Measurements from ENCODE around the gene ACTN3. TPM values are rescaled to one million over a fixed set of nuclear protein-coding genes. Genes with fewer than 3 reads are reported as not detected.

The ACTN3 gene
- total RNA-seq, 3 donors from 2014 or later = under 0.01 to 0.16 TPM; not detected in 1

- H3K27me3 ChIP-seq = no peaks in the 10 kb centered on the region
- H3K4me1 ChIP-seq = peaks cover 0 to 4% of the 10 kb centered on the region in 2 donors
- intact Hi-C loops (cut with DNase I; ENCODE audit: low total_unique reads) = no loop called here
- no peak overlapping the region for H3K27ac ChIP-seq
- TF ChIP-seq CTCF (IDR thresholded peaks at IDR 0.05) (no peak), POLR2A (IDR thresholded peaks at IDR 0.05) (no peak), POLR2AphosphoS5 (IDR thresholded peaks at IDR 0.05) (no peak)
- no peaks in the 10 kb centered on the region for H3K9me3 ChIP-seq
- H3K36me3 ChIP-seq = no peaks in the 10 kb centered on the region
- no peak overlapping the region for H3K4me3 ChIP-seq
- DNase-seq (ENCODE audit: low spot score in 2 of 2) = no peak
These were observed 48.7 kb downstream of the ACTN3 start for GRCh38 chr11:66595245-66595904.

GRCh38 chr11:66598993-66599392 lies 52.3 kb downstream of the ACTN3 start:
- no peaks in the 10 kb centered on the region for H3K27me3 ChIP-seq
- no peak for TF ChIP-seq POLR2AphosphoS5 (IDR thresholded peaks at IDR 0.05)
- H3K4me1 ChIP-seq = no peaks in the 10 kb centered on the region
- no peak overlapping the region for H3K27ac ChIP-seq
- no peaks in the 10 kb centered on the region for H3K36me3 ChIP-seq
- no peak overlapping the region for H3K4me3 ChIP-seq
- no peak for DNase-seq (ENCODE audit: low spot score in 2 of 2)
- no peaks in the 10 kb centered on the region for H3K9me3 ChIP-seq
- intact Hi-C loops (cut with DNase I; ENCODE audit: low total_unique reads) = no loop called here

- intact Hi-C loops (cut with DNase I; ENCODE audit: low total_unique reads) = no loop called here
- Histone ChIP-seq H3K36me3 (no peaks in the 10 kb centered on the region), H3K9me3 (no peaks in the 10 kb centered on the region), H3K27me3 (no peaks in the 10 kb centered on the region), H3K4me3 (no peak overlapping the region), H3K27ac (peak overlapping the region in 1 of 2 donors; percentile 10), H3K4me1 (no peaks in the 10 kb centered on the region)
- DNase-seq (ENCODE audit: low spot score in 2 of 2) = no peak
- TF ChIP-seq POLR2A (IDR thresholded peaks at IDR 0.05) (no peak), POLR2AphosphoS5 (IDR thresholded peaks at IDR 0.05) (no peak), CTCF (IDR thresholded peaks at IDR 0.05) (no peak)
These were observed 53.5 kb downstream of the ACTN3 start for GRCh38 chr11:66600219-66600618.

DNA sequence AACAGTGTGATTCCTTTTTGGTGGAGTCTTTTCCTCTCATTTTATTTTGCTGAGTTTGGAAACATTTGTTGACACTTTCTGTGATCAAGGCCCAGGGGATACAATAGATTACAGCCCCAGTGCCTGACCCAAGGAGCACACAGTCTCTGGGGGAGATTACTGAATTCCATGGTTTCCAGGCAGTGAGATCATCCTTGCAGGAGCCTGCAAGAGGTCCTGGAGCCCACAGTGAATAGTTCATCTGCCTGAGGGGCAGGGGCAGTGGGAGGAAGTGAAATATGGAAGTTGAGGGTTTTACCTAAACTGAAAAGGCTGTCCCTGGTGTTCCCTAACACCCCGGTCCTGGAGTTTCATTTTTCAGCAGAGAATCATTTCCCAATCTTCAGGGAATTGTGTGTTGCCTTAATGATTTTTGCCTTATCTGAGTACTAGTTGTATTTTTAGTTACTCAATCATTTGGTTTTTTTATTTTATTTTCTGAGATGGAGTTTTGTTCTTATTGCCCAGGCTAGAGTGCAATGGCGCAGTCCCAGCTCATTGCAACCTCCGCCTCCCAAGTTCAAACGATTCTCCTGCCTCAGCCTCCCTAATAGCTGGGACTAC lies 54.0 kb downstream of the ACTN3 start:
- H3K27ac ChIP-seq = peak overlapping the region in 1 of 2 donors; percentile 10
- H3K9me3 ChIP-seq = no peaks in the 10 kb centered on the region
- intact Hi-C loops (cut with DNase I; ENCODE audit: low total_unique reads) = no loop called here

DNA sequence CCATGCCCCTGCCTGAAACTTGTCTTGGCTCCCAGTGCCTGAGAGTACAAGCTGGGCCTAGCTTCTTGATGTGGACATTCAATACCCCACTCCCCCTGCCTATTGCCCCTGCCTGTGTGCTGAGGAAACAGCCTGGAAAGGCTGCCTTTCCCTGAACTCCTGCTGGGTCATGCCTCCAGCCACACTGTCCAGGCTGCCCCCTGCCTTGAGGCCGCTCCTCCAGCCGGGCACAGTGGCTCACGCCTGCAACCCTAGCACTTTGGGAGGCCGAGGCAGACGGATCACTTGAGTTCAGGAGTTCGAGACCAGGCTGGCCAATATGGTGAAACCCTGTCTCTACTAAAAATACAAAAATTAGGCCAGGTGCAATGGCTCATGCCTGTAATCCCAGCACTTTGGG lies 56.4 kb downstream of the ACTN3 start:
- intact Hi-C loops (cut with DNase I; ENCODE audit: low total_unique reads) = no loop called here
- H3K9me3 ChIP-seq = no peaks in the 10 kb centered on the region
- H3K36me3 ChIP-seq = no peaks in the 10 kb centered on the region
- no peak overlapping the region for H3K4me3 ChIP-seq
- H3K27me3 ChIP-seq = no peaks in the 10 kb centered on the region
- no peak for DNase-seq (ENCODE audit: low spot score in 2 of 2)
- H3K27ac ChIP-seq = peak overlapping the region; percentile 26 to 45
- peaks cover 0 to 8% of the 10 kb centered on the region in 2 donors for H3K4me1 ChIP-seq
- TF ChIP-seq POLR2A (IDR thresholded peaks at IDR 0.05) (no peak), CTCF (IDR thresholded peaks at IDR 0.05) (no peak), POLR2AphosphoS5 (IDR thresholded peaks at IDR 0.05) (no peak)

More for the DNA sequence above, 54.0 kb downstream of the ACTN3 start:
- Histone ChIP-seq H3K27me3 (no peaks in the 10 kb centered on the region), H3K4me3 (no peak overlapping the region), H3K4me1 (no peaks in the 10 kb centered on the region), H3K36me3 (no peaks in the 10 kb centered on the region)
- DNase-seq (ENCODE audit: low spot score in 2 of 2) = no peak
- TF ChIP-seq POLR2A (IDR thresholded peaks at IDR 0.05) = no peak
- TF ChIP-seq POLR2AphosphoS5 (IDR thresholded peaks at IDR 0.05) = no peak
- no peak for TF ChIP-seq CTCF (IDR thresholded peaks at IDR 0.05)

Measured in breast epithelium (tissue), 4 donors.